Vein endothelial cell (primary cell): ENCODE results near the gene DTX3. TPM values are rescaled to one million over a fixed set of nuclear protein-coding genes. Genes with fewer than 3 reads are reported as not detected.

Experiments used
- total RNA-seq: library from RNA; depleted of rRNA; stranded (reverse); fragments of >200 nt; gene quantifications from 2 replicates; pipeline ENCODE4 v1.2.3, GENCODE V29; 2012

Gene DTX3, protein sequence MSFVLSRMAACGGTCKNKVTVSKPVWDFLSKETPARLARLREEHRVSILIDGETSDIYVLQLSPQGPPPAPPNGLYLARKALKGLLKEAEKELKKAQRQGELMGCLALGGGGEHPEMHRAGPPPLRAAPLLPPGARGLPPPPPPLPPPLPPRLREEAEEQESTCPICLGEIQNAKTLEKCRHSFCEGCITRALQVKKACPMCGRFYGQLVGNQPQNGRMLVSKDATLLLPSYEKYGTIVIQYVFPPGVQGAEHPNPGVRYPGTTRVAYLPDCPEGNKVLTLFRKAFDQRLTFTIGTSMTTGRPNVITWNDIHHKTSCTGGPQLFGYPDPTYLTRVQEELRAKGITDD
- total RNA-seq = 0.48 and 1.3 TPM in 2 replicates

DNA sequence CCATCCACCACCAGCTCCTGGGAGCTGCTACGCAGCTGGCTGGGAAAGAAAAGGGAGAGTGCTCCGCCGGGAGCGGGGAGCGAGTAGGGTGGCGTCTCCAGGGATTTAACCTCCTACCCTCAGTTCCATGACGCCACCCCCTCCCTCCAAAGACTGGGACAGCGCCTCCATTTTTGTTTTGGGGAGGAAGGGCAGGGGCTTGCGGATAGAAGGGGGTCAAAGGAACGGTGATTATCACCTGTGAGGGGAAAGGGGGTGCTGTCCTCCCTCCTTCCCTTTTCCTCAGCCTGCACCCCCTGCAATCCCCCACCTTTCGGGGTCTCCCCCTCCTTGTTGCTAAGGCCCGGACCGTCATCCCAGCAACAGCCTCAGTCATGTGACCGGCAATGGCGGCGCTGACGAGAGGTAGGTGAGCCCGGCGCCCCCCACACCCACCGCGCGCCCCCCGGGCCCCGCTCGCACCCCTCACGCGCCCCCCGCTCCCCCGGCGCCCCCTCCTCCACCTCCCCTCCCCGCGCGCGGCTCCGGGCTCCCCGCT lies at the start of gene DTX3:
TSS of gene DTX3 (plus strand) at position 371 of the 538 bp plus-strand sequence. CDS start 1,694 bp downstream, outside the sequence.

DNA sequence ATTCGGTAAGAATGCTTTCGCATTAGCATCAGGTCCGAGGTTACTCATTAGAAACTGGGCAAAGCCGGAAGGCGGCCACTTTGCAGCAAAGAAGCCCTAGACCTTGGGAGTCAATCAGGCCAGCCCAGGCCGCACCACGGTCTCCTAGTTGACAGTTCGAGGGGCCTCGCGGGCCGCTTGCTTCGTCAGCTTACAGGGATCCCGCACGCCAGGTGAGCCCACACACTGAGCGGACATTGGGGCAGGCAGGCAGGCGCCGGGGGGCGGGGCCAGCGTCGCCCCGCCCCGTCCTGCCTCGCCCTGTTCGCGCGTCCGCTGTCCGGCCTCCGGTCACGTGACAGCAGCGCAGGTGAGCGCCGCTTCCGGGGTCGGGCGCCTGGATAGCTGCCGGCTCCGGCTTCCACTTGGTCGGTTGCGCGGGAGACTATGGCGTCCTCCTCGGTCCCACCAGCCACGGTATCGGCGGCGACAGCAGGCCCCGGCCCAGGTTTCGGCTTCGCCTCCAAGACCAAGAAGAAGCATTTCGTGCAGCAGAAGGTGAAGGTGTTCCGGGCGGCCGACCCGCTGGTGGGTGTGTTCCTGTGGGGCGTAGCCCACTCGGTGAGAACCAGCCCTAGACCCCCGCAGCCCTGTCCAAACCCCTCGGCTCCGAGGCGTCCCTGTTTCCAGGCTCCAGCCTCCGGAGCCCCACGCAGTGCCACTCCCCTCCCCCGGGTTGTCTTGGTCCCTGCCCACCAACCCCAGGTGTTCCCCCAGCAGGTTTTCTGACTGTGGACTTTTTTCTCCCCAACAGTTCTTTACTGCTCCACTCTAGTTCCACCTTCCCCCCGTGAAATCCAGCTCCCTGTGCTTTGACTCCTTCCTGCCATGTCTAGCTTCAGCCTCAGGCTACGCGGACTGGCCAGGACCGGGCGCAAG lies 13.5 kb upstream of the DTX3 start, which contains the start of gene PIP4K2C:
TSS of gene PIP4K2C (plus strand) at position 329 of the 918 bp plus-strand sequence. CDS start at position 427, 98 bp downstream.

DNA sequence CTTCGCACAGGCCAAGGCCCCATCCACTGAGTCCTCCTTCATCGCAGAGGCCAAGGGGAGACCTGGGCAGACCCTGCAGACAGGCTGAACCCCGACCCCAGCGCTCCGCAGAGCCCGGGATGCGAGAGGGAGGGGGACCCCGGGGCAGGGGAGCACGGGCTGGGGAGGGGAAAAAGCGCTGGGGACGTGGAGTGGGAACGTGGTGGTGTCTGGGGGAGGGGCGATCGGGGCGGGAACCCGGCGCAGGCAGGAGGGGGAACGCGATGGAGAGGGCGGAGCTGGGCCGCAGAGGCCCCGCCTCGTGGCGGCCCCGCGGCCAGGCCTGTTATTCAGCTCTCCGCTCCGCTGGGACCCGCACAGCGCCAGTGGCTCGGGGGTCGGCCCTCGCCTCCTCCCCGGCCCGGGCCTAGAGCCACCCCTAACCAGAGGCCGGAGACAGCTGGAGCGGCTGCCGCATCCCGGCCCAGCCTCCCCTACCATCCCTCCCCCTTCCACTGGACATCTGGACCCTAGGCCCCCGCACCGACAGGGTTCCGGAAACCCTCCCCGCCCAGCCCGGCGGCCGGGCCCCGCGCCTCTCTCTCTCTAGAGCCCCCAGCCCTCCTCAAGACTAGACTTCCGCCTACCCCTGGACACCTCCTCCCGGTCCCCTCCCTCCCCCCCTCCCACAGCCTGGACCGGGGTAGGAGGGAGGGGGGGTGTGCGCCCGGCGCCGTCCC lies 6.6 kb downstream of the DTX3 start, which contains the start of gene ARHGEF25:
TSS of gene ARHGEF25 (plus strand) at position 328 of the 719 bp plus-strand sequence. CDS start 460 bp downstream, outside the sequence.

DNA sequence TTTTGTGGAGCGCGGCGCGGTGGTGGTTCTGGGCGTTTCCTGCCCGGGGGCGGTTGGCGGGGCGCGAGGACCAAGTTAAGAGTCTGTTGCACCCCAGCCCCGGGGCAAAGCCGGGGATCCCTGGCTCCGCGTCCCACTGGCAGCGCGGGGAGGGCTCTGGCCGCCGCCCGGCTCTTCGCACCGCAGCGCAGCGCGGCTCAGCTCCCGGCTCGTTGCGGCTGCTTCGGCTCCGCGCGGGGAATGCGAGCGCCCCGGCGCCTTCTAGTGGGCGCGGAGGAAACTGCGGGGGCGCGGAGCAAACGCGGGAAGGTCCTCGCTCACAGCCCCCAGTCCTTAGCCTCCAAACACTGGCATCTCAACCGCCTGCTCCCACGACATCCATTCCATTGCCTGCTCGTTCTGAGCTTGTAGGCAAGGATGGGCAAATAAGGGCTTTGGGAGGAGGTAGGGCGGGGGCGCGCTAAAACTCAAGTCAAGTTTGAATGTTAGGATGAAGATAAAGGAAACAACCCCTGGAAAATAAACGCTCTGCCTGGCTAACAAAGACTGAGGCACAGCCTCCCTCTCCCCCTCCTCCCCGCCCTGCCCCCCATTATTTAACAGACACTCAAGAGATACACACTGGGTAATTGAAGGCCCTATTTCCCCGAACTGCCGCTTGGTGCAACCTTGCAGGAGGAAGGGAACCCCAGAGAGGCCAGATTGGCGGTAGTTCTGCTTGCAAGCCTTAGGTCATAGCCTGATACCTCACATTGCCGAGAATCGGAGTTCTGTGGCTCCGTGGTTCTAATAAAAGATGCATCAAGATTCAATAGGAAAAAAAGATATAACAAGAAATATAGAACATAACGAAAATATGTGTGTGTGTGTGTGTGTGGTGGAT lies 28.6 kb downstream of the DTX3 start, which contains the start of gene B4GALNT1:
TSS of gene B4GALNT1 (minus strand) at position 244 of the 883 bp plus-strand sequence. CDS start 1,069 bp downstream, outside the sequence.

Other genes with a start within 250 kb of the DTX3 start
- 13.6 and 22.5 TPM in 2 replicates for gene R3HDM2, start 173.8 kb upstream of the DTX3 start, total RNA-seq
- not detected in 2 replicates for gene INHBC, start 170.0 kb upstream of the DTX3 start, total RNA-seq
- not detected in 2 replicates for gene INHBE, start 149.5 kb upstream of the DTX3 start, total RNA-seq
- gene GLI1, start 145.0 kb upstream of the DTX3 start, total RNA-seq = not detected in 2 replicates
- gene ARHGAP9, start 125.0 kb upstream of the DTX3 start, total RNA-seq = not detected in 2 replicates
- 111 and 114 TPM in 2 replicates for gene MARS1, start 116.8 kb upstream of the DTX3 start, total RNA-seq
- 4.9 and 5.9 TPM in 2 replicates for gene DDIT3, start 84.3 kb upstream of the DTX3 start, total RNA-seq
- gene MBD6, start 82.0 kb upstream of the DTX3 start, total RNA-seq = 9.3 and 12.7 TPM in 2 replicates
- gene DCTN2, start 57.6 kb upstream of the DTX3 start, total RNA-seq = 145 and 151 TPM in 2 replicates
- gene KIF5A, start 54.8 kb upstream of the DTX3 start, total RNA-seq = not detected in 2 replicates
- gene PIP4K2C, start 13.6 kb upstream of the DTX3 start, total RNA-seq = 9.1 and 9.6 TPM in 2 replicates
- gene ARHGEF25, start 6.6 kb downstream of the DTX3 start, total RNA-seq = 0.10 and 0.98 TPM in 2 replicates
- not detected in 2 replicates for gene B4GALNT1, start 28.4 kb downstream of the DTX3 start, total RNA-seq
- 182 and 199 TPM in 2 replicates for gene OS9, start 89.3 kb downstream of the DTX3 start, total RNA-seq
- 0.29 and 0.33 TPM in 2 replicates for gene AGAP2, start 133.9 kb downstream of the DTX3 start, total RNA-seq
- gene TSPAN31, start 140.2 kb downstream of the DTX3 start, total RNA-seq = 33.3 and 47.4 TPM in 2 replicates
- gene CDK4, start 147.5 kb downstream of the DTX3 start, total RNA-seq = 215 and 222 TPM in 2 replicates
- 2.7 and 7.5 TPM in 2 replicates for gene MARCHF9, start 150.3 kb downstream of the DTX3 start, total RNA-seq
- gene CYP27B1, start 162.3 kb downstream of the DTX3 start, total RNA-seq = under 0.01 and 0.67 TPM in 2 replicates
- 5.9 TPM in 2 replicates for gene METTL1, start 167.3 kb downstream of the DTX3 start, total RNA-seq
- 8.8 and 10.5 TPM in 2 replicates for gene EEF1AKMT3, start 167.8 kb downstream of the DTX3 start, total RNA-seq
- 15.7 and 17.4 TPM in 2 replicates for gene TSFM, start 178.0 kb downstream of the DTX3 start, total RNA-seq
- 0.98 and 1.1 TPM in 2 replicates for gene AVIL, start 213.9 kb downstream of the DTX3 start, total RNA-seq
- 81.9 and 99.9 TPM in 2 replicates for gene CTDSP2, start 241.9 kb downstream of the DTX3 start, total RNA-seq